Measurements from ENCODE around the gene CD68. TPM values are rescaled to one million over a fixed set of nuclear protein-coding genes. Genes with fewer than 3 reads are reported as not detected.
A peak's percentile ranks its signal among the peaks of the same experiment; 100 is the strongest.
"Not testable (repeated sequence)": the region's sequence is repeated elsewhere in the genome, so short reads cannot be mapped to it uniquely, and the experiment has no call there.

CD68 gene
- total and polyA plus RNA-seq, 8 donors = 23.1 to 427 (median 33.5) TPM

- Histone ChIP-seq H3K9me3 (no peaks in the 10 kb centered on the region), H3K4me1 (peaks cover 23 to 40% of the 10 kb centered on the region in 2 donors), H3K4me3 (peak within 1 kb of the TSS; percentile 67 to 84), H3K27ac (peak within 1 kb of the TSS; percentile 92 to 93), H3K36me3 (peaks cover 0 to 4% of the 10 kb centered on the region in 2 donors), H3K27me3 (no peaks in the 10 kb centered on the region)
- ATAC-seq (peak; percentile 96), DNase-seq (peak; percentile 99 to 100 (median 100))
- intact Hi-C loops (cut with DNase I) = no loop called here
- TF ChIP-seq CTCF (IDR thresholded peaks at IDR 0.05) = peak; percentile 36 to 73
Observed at GRCh38 chr17:7614425-7615264, 35.2 kb downstream of the CD68 start, which contains the start of gene FXR2. Gene FXR2 (minus strand): TSS chr17:7614897. CDS start chr17:7614532, 365 bp downstream.

- H3K9me3 ChIP-seq = no peaks in the 10 kb centered on the region
- H3K27me3 ChIP-seq = no peaks in the 10 kb centered on the region
- intact Hi-C loops (cut with DNase I) = no loop called here
Observed at GRCh38 chr17:7615265-7615747, 35.9 kb downstream of the CD68 start.

GRCh38 chr17:7618608-7619007 is 39.2 kb downstream of the CD68 start:
- no peak overlapping the region for H3K4me3 ChIP-seq
- ATAC-seq = peak; percentile 16
- peak in 1 of 4 donors; percentile 61 for DNase-seq
- TF ChIP-seq CTCF (IDR thresholded peaks at IDR 0.05) = no peak
- H3K27ac ChIP-seq = no peak overlapping the region
- H3K36me3 ChIP-seq = no peaks in the 10 kb centered on the region
- peaks cover 4 to 6% of the 10 kb centered on the region in 2 donors for H3K4me1 ChIP-seq
- H3K27me3 ChIP-seq = no peaks in the 10 kb centered on the region
- intact Hi-C loops (cut with DNase I) = no loop called here
- no peaks in the 10 kb centered on the region for H3K9me3 ChIP-seq

More at GRCh38 chr17:7615265-7615747, 35.9 kb downstream of the CD68 start:
- no peak for ATAC-seq
- Histone ChIP-seq H3K4me1 (peaks cover 20 to 39% of the 10 kb centered on the region in 2 donors), H3K4me3 (peak overlapping the region; percentile 29 to 84), H3K27ac (peak overlapping the region; percentile 83 to 92), H3K36me3 (peaks cover 0 to 4% of the 10 kb centered on the region in 2 donors)
- no peak for TF ChIP-seq CTCF (IDR thresholded peaks at IDR 0.05)
- no peak for DNase-seq

GRCh38 chr17:7620835-7621234 is 41.4 kb downstream of the CD68 start:
- H3K27ac ChIP-seq = no peak overlapping the region
- H3K27me3 ChIP-seq = no peaks in the 10 kb centered on the region
- intact Hi-C loops (cut with DNase I) = no loop called here
- DNase-seq (peak in 1 of 4 donors; percentile 7), ATAC-seq (no peak)
- no peaks in the 10 kb centered on the region for H3K36me3 ChIP-seq
- no peak overlapping the region for H3K4me3 ChIP-seq
- H3K4me1 ChIP-seq = peaks cover 0 to 2% of the 10 kb centered on the region in 2 donors
- TF ChIP-seq CTCF (IDR thresholded peaks at IDR 0.05) = no peak
- no peaks in the 10 kb centered on the region for H3K9me3 ChIP-seq

GRCh38 chr17:7623661-7624060 is 44.2 kb downstream of the CD68 start:
- H3K4me3 ChIP-seq = no peak overlapping the region
- no peak for ATAC-seq
- no peak overlapping the region for H3K27ac ChIP-seq
- intact Hi-C loops (cut with DNase I) = no loop called here
- DNase-seq = no peak
- no peaks in the 10 kb centered on the region for H3K9me3 ChIP-seq
- H3K27me3 ChIP-seq = no peaks in the 10 kb centered on the region
- no peaks in the 10 kb centered on the region for H3K36me3 ChIP-seq
- H3K4me1 ChIP-seq = peaks cover 10 to 20% of the 10 kb centered on the region in 2 donors
- no peak for TF ChIP-seq CTCF (IDR thresholded peaks at IDR 0.05)

- H3K9me3 ChIP-seq; H3K27me3 ChIP-seq; H3K27ac ChIP-seq; ATAC-seq; intact Hi-C loops (cut with DNase I); H3K4me3 ChIP-seq; H3K36me3 ChIP-seq: not testable (repeated sequence)
- peak in 1 of 4 donors; percentile 24 for DNase-seq
- H3K4me1 ChIP-seq = peaks cover 10 to 20% of the 10 kb centered on the region in 2 donors
Observed at GRCh38 chr17:7625749-7626148, 46.3 kb downstream of the CD68 start.

Measured in left lung (tissue), 10 donors.